Right atrium auricular region (tissue), 2 donors: ENCODE results near the gene CCDC6. TPM values are rescaled to one million over a fixed set of nuclear protein-coding genes. Genes with fewer than 3 reads are reported as not detected.

Experiments used
- DNase-seq: peaks from one replicate; pipeline ENCODE4 v3.0.0-alpha.2; 2019; ENCODE audit warnings: low spot score
- H3K27ac ChIP-seq, 2 donors: fragments of 200-600 bp; sonication (generic); 1 replicate in 1 of 2; 2 replicates in 1 of 2; pipeline ENCODE4 v1.5.1; 2016 to 2019
- H3K27me3 ChIP-seq, 2 donors: fragments of 200-600 bp; sonication (generic); one replicate each; pipeline versions ENCODE4 v1.5.1 to v1.6.0; 2017 to 2019
- H3K36me3 ChIP-seq: fragments of 200-600 bp; sonication (generic); one replicate; pipeline ENCODE4 v1.5.1; 2016
- H3K4me1 ChIP-seq, 2 donors: fragments of 200-600 bp; sonication (generic); one replicate each; pipeline versions ENCODE4 v1.5.1 to v1.6.0; 2017 to 2019
- H3K4me3 ChIP-seq, 2 donors: fragments of 200-600 bp; sonication (generic); 1 replicate in 1 of 2; 2 replicates in 1 of 2; pipeline ENCODE4 v1.5.1; 2017 to 2019; ENCODE audit warnings: mild to moderate bottlenecking in 1 of 2, moderate library complexity in 1 of 2
- H3K9me3 ChIP-seq, 2 donors: fragments of 200-600 bp; sonication (generic); one replicate each; pipeline ENCODE4 v1.5.1; 2019
- total RNA-seq, 2 donors: library from RNA; depleted of rRNA; stranded (reverse); fragments of >200 nt; gene quantifications; one replicate each; pipeline ENCODE4 v1.1.0, GENCODE V29; 2016
- TF ChIP-seq, protein P1 (sequence below), 2 donors: fragments of 200-600 bp; sonication (generic); IDR thresholded peaks; one replicate each; pipeline ENCODE4 v1.5.1; 2019; ENCODE audit warnings: antibody characterized with exemption in 2 of 2

The CCDC6 gene
- total RNA-seq, 2 donors from 2014 or later = 19.1 to 22.7 TPM

DNA sequence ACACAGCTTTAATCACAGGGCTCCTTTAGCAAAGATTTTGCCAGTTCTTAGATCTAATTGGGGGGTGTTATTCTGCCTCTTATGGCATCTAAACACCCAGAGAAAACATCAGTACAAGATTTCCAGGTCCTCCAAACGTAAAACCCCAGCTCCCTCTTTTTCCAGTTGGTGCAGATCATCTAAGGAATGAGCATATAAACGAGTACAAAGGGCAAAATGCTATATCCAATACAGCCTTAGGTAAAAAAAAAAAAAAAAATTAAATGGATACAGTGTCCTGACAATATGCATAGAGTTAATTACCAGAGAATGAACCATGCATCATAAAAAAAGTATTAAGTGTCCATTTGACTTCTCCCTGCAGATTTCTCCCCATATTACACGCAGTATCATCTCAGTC is 50.3 kb downstream of the CCDC6 start:
- no peak for DNase-seq
- H3K9me3 ChIP-seq = no peaks in the 10 kb centered on the region
- H3K27ac ChIP-seq = no peak overlapping the region
- H3K4me3 ChIP-seq = no peak overlapping the region
- TF ChIP-seq, protein P1, sequence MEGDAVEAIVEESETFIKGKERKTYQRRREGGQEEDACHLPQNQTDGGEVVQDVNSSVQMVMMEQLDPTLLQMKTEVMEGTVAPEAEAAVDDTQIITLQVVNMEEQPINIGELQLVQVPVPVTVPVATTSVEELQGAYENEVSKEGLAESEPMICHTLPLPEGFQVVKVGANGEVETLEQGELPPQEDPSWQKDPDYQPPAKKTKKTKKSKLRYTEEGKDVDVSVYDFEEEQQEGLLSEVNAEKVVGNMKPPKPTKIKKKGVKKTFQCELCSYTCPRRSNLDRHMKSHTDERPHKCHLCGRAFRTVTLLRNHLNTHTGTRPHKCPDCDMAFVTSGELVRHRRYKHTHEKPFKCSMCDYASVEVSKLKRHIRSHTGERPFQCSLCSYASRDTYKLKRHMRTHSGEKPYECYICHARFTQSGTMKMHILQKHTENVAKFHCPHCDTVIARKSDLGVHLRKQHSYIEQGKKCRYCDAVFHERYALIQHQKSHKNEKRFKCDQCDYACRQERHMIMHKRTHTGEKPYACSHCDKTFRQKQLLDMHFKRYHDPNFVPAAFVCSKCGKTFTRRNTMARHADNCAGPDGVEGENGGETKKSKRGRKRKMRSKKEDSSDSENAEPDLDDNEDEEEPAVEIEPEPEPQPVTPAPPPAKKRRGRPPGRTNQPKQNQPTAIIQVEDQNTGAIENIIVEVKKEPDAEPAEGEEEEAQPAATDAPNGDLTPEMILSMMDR (IDR thresholded peaks at IDR 0.05) = no peak
- no peaks in the 10 kb centered on the region for H3K36me3 ChIP-seq
- H3K27me3 ChIP-seq = no peaks in the 10 kb centered on the region
- H3K4me1 ChIP-seq = peaks cover 0 to 59% of the 10 kb centered on the region in 2 donors

DNA sequence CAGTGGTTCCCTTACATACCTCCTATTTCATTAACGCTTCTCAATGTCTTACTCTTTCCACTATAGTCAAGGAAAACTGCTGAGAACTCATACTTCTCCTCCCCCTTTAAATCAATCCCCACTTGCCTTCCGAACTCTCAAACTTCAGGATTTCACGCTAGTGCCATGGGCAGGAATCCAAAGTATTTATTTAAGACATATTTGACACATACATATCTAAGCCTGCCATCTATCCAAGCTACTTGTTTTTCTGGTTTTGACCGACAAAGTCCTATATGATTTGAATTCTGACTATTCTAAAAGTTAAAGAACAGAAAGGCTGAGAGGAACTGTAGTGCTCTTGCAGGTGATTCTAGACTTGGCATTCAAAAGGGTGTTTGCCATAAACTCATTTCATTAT is 51.8 kb downstream of the CCDC6 start:
- H3K27me3 ChIP-seq = no peaks in the 10 kb centered on the region
- H3K4me3 ChIP-seq = no peak overlapping the region
- no peak overlapping the region for H3K27ac ChIP-seq
- H3K36me3 ChIP-seq = no peaks in the 10 kb centered on the region
- no peak for DNase-seq
- peaks cover 0 to 59% of the 10 kb centered on the region in 2 donors for H3K4me1 ChIP-seq
- H3K9me3 ChIP-seq = no peaks in the 10 kb centered on the region
- TF ChIP-seq, protein P1 (IDR thresholded peaks at IDR 0.05) = no peak

GRCh38 chr10:59852670-59853069 is 53.7 kb downstream of the CCDC6 start:
- no peaks in the 10 kb centered on the region for H3K27me3 ChIP-seq
- peaks cover 0 to 47% of the 10 kb centered on the region in 2 donors for H3K4me1 ChIP-seq
- no peaks in the 10 kb centered on the region for H3K9me3 ChIP-seq
- no peak overlapping the region for H3K4me3 ChIP-seq
- H3K36me3 ChIP-seq = no peaks in the 10 kb centered on the region
- TF ChIP-seq, protein P1 (IDR thresholded peaks at IDR 0.05) = no peak
- H3K27ac ChIP-seq = no peak overlapping the region
- DNase-seq = no peak

- H3K9me3 ChIP-seq = no peaks in the 10 kb centered on the region
- no peak for DNase-seq
- no peak overlapping the region for H3K4me3 ChIP-seq
- H3K27me3 ChIP-seq = no peaks in the 10 kb centered on the region
- no peaks in the 10 kb centered on the region for H3K36me3 ChIP-seq
- TF ChIP-seq, protein P1 (IDR thresholded peaks at IDR 0.05) = no peak
- H3K4me1 ChIP-seq = peaks cover 0 to 40% of the 10 kb centered on the region in 2 donors
- no peak overlapping the region for H3K27ac ChIP-seq
These were observed 54.5 kb downstream of the CCDC6 start for GRCh38 chr10:59851864-59852263.

DNA sequence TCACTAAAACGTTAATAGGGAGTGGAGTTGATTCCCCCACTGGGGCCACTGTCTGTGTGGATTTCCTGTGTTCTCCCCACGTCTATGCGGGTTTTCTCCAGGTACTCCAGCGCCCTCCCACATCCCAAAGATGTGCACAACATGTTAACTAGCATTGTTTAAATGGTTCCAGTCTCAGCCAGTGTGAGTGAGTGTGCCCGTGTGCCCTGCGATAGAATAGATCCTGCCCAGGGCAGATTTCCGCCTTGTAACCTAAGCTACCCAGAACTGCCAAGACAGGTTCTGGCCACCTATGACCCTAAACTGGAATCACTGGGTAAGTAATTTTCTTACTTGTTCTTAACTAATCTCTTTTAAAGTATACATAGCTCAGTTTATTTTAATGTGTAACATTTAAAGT is 58.5 kb downstream of the CCDC6 start:
- DNase-seq = no peak
- TF ChIP-seq, protein P1 (IDR thresholded peaks at IDR 0.05) = no peak
- H3K27me3 ChIP-seq = no peaks in the 10 kb centered on the region
- no peaks in the 10 kb centered on the region for H3K36me3 ChIP-seq
- H3K4me1 ChIP-seq = peaks cover 0 to 18% of the 10 kb centered on the region in 2 donors
- no peak overlapping the region for H3K27ac ChIP-seq
- H3K9me3 ChIP-seq = no peaks in the 10 kb centered on the region
- H3K4me3 ChIP-seq = no peak overlapping the region

DNA sequence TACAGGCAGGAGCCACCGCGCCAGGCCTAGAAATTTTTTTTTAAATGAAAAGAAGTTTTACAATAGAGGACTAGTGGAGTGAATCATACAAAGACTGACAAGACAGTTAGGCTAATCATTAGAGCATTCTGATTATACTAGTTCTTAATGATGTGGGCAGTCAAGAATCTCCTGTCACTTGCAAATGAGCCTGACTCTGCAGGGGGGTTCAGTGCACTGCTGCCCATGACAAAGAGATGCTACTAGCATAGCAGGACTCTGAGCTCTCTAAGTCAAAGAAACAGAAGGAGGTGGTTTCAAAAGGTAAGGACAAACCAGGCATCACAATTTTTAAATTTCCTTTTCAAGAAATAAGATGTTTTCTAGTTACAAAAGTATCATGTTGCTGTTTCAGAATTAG is 59.0 kb downstream of the CCDC6 start:
- no peaks in the 10 kb centered on the region for H3K36me3 ChIP-seq
- no peak for DNase-seq

More for the DNA sequence above, 59.0 kb downstream of the CCDC6 start:
- Histone ChIP-seq H3K4me3 (no peak overlapping the region), H3K9me3 (no peaks in the 10 kb centered on the region), H3K4me1 (peaks cover 0 to 12% of the 10 kb centered on the region in 2 donors), H3K27ac (no peak overlapping the region), H3K27me3 (no peaks in the 10 kb centered on the region)
- TF ChIP-seq, protein P1 (IDR thresholded peaks at IDR 0.05) = no peak
